ENCODE data around the gene TTC39A.

The TTC39A gene

DNA sequence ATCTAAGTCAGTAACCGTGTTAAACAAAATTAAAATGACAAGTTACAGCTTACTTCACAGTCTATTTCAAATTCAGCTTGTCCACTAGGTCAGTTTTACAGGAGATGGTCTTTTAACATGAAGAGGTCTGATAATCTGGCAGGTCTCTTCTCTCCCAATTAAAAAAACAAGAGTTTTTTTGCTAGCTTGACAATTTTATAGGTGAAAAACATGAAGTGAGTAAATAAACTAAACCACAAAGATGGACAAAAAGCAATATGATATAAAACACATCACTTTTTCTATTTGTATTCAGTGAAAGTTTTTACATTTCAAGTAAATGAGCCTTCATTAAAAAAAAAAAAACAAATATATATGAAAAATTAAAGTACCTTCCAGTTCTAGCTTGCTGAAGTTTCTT lies 25.0 kb upstream of the TTC39A start:
- no peak overlapping the region for H3K27ac ChIP-seq
- no peak for TF ChIP-seq CTCF (conservative IDR thresholded peaks at IDR 0.05)

GRCh38 chr1:51354416-51354815 lies 24.1 kb upstream of the TTC39A start:
- H3K27ac ChIP-seq: no peak overlapping the region
- no peak for TF ChIP-seq CTCF (conservative IDR thresholded peaks at IDR 0.05)

- H3K27ac ChIP-seq: no peak overlapping the region
- TF ChIP-seq CTCF (conservative IDR thresholded peaks at IDR 0.05): no peak
Observed at GRCh38 chr1:51351907-51352306, 21.5 kb upstream of the TTC39A start.

- no peak overlapping the region for H3K27ac ChIP-seq
- TF ChIP-seq CTCF (conservative IDR thresholded peaks at IDR 0.05): no peak
Observed at GRCh38 chr1:51349862-51350261, 19.5 kb upstream of the TTC39A start.

DNA sequence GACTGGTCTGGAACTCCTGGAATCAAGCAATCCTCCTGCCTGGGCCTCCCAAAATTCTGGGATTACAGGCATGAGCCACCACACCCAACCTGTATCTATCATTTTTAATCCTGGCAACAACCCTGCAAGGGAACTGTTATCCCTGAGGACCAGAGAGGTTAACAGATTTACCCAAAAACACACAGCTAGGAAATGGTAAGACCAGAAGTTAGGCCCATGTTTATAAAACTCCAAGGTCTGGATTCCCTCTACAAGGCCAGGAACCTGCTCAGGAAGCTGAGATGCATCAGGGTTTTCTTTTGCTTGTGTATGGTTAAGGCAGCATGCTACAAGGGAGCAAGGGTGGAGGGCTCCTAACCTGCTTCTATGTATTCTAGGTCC lies 17.8 kb upstream of the TTC39A start:
- no peak for TF ChIP-seq CTCF (conservative IDR thresholded peaks at IDR 0.05)

DNA sequence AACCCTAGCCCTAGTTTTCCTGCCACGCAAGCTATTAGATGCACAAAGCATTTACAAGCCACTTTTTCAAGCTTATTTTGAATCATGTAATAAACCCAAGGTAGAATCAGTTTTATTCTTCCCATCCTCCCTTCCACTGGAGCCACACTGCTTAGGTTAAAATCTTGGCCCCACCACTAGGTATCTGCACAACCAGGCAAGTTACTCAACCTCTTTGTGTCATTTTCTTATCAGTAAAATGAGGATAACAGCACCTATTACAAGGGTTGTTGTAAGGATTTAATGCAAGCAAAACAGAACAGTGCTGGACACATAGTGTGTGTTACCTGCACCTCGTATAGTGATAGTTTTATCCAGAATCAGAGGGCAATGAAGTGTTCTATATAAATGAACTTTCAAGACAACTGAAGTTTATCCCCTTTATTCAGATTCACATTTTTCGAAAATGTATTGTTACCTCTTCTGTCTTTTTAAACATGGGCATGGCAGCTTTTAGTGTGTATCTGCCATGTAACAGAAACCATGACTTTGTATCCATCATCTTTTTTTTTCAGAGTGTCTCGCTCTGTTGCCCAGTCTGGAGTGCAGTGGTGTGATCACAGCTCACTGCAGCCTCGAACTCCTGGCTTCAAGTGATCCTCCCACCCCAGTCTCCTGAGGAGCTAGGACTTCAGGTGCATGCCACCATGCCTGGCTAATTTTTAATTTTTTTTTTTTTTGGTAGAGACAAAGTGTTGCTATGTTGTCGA lies 17.2 kb upstream of the TTC39A start:
- no peak overlapping the region for H3K27ac ChIP-seq
- no peak for TF ChIP-seq CTCF (conservative IDR thresholded peaks at IDR 0.05)

More for the DNA sequence above, 17.8 kb upstream of the TTC39A start:
- no peak overlapping the region for H3K27ac ChIP-seq

- no peak for TF ChIP-seq CTCF (conservative IDR thresholded peaks at IDR 0.05)
Observed at GRCh38 chr1:51346086-51346942, 16.0 kb upstream of the TTC39A start.

More at GRCh38 chr1:51346086-51346942, 16.0 kb upstream of the TTC39A start:
- no peak overlapping the region; the same call in 1 of the 2 replicates for H3K27ac ChIP-seq

Measured in VCaP (cell line).